ENCODE data around the gene MTUS2. TPM values are rescaled to one million over a fixed set of nuclear protein-coding genes. Genes with fewer than 3 reads are reported as not detected.

Gene MTUS2
- total and polyA plus RNA-seq, 9 of the 15 experiments (the other 6 are each of a cell fraction or from before 2014, with no cell fraction given): 0.01 to 0.28 (median 0.06) TPM; not detected in 1

- peaks cover 10 to 38% of the 10 kb centered on the region in 2 experiments for H3K4me1 ChIP-seq (replicated peaks in 1 of 2; ENCODE audit: control insufficient read depth in 2 of 2, insufficient read depth in 2 of 2, low read length in 2 of 2)
- no peaks in the 10 kb centered on the region; the same call in 2 of the 3 replicates for H3K36me3 ChIP-seq (ENCODE audit: control insufficient read depth, insufficient read depth, low read length)
- CTCF ChIA-PET (ENCODE audit: low intra/inter-chr PET ratio): no interaction called here
- intact Hi-C loops (cut with micrococcal nuclease) (no loop called here), in situ Hi-C loops (cut with MboI) (no loop called here)
- H3K9ac ChIP-seq (ENCODE audit: insufficient read depth in 1 of 2, low read depth in 2 of 2, low read length in 2 of 2): no peak overlapping the region
- FAIRE-seq: no peak
- H3K4me3 ChIP-seq: no peak overlapping the region
- BruUV-seq (replicated peaks): no TSS peak
- ATAC-seq: no peak
- no peaks in the 10 kb centered on the region for H4K20me1 ChIP-seq (replicated peaks; ENCODE audit: control insufficient read depth, insufficient read depth, low read length)
- POLR2A ChIA-PET: no interaction called here
- no peak overlapping the region; the same call in 1 of the 2 replicates for H3K4me2 ChIP-seq (ENCODE audit: insufficient read depth, low read length)
- no peak for DNase-seq (ENCODE audit: extremely low read depth in 1 of 4, low spot score in 3 of 4)
- 13% methylated on average over 4 of the region's 4 CpGs for WGBS (ENCODE audit: insufficient coverage, low coverage, missing lambda C conversion rate)
- H3K27ac ChIP-seq (ENCODE audit: extremely low read depth, low read depth, low read length): no peak overlapping the region
- TF ChIP-seq ARID1B (IDR thresholded peaks at IDR 0.05) (0 out of 2 replicates have a peak, but pooled peaks have one; percentile 8), DLX4 (CRISPR knock-in tag; IDR thresholded peaks at IDR 0.05) (no peak), MEIS2 (IDR thresholded peaks at IDR 0.05; ENCODE audit: partially characterized antibody) (peak; percentile 21)
- H3K9me3 ChIP-seq (replicated peaks; ENCODE audit: control insufficient read depth, insufficient read depth, low read depth, low read length): 0 out of 2 replicates have a peak, but pooled peaks cover 2% of the 10 kb centered on the region
- H3K9me1 ChIP-seq (ENCODE audit: control insufficient read depth, insufficient read depth, low read length): no peaks in the 10 kb centered on the region
- no peaks in the 10 kb centered on the region for H3K27me3 ChIP-seq (ENCODE audit: control insufficient read depth in 2 of 2, insufficient read depth in 2 of 2, low read length in 2 of 2)
- H3K79me2 ChIP-seq (ENCODE audit: control insufficient read depth, insufficient read depth, low read length): no peaks in the 10 kb centered on the region
- peak overlapping the region; percentile 56 for H2AFZ ChIP-seq (ENCODE audit: low read depth, low read length)
Measured at GRCh38 chr13:29452773-29453616, 632.9 kb downstream of the MTUS2 start.

DNA sequence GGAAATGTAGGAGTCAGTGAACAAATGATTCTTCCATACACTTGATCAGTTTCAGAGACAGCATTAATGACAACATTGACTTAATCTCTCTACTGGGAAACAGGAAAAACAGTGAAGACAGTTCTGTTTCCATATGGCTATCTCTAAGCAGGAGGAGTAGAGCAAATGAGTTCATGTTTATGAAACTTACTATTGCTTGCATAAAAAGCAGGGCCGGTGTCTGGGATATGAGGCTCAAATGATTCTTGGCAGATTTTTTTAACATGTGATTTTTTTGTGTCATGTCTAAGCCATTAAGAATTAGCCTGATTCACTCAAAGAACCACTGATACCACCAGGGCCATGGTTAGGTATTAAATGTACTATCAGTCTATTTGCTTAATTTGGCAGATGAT lies 633.5 kb downstream of the MTUS2 start:
- ATAC-seq: no peak
- H3K27me3 ChIP-seq (ENCODE audit: control insufficient read depth in 2 of 2, insufficient read depth in 2 of 2, low read length in 2 of 2): no peaks in the 10 kb centered on the region
- H3K9ac ChIP-seq (ENCODE audit: insufficient read depth in 1 of 2, low read depth in 2 of 2, low read length in 2 of 2): no peak overlapping the region
- no peak for DNase-seq (ENCODE audit: extremely low read depth in 1 of 4, low spot score in 3 of 4)
- peak overlapping the region; percentile 56 for H2AFZ ChIP-seq (ENCODE audit: low read depth, low read length)
- no peak overlapping the region for H3K4me2 ChIP-seq (ENCODE audit: insufficient read depth, low read length)
- H3K27ac ChIP-seq (ENCODE audit: extremely low read depth, low read depth, low read length): 0 out of 3 replicates have a peak overlapping the region, but pooled peaks have one; percentile 28
- H3K9me3 ChIP-seq (replicated peaks; ENCODE audit: control insufficient read depth, insufficient read depth, low read depth, low read length): peaks cover 3% of the 10 kb centered on the region; the same call in 1 of the 2 replicates
- no peak overlapping the region for H3K4me3 ChIP-seq
- CTCF ChIA-PET (ENCODE audit: low intra/inter-chr PET ratio): no interaction called here
- BruUV-seq (replicated peaks): no TSS peak
- 0% methylated on average over 1 of the region's 1 CpG for WGBS (ENCODE audit: insufficient coverage, low coverage, missing lambda C conversion rate)
- no peak for FAIRE-seq
- peaks cover 10 to 42% of the 10 kb centered on the region in 2 experiments for H3K4me1 ChIP-seq (replicated peaks in 1 of 2; ENCODE audit: control insufficient read depth in 2 of 2, insufficient read depth in 2 of 2, low read length in 2 of 2)
- H3K79me2 ChIP-seq (ENCODE audit: control insufficient read depth, insufficient read depth, low read length): no peaks in the 10 kb centered on the region
- no peaks in the 10 kb centered on the region; the same call in 2 of the 3 replicates for H3K36me3 ChIP-seq (ENCODE audit: control insufficient read depth, insufficient read depth, low read length)
- in situ Hi-C loops (cut with MboI) (no loop called here), intact Hi-C loops (cut with micrococcal nuclease) (no loop called here)
- H3K9me1 ChIP-seq (ENCODE audit: control insufficient read depth, insufficient read depth, low read length): no peaks in the 10 kb centered on the region
- H4K20me1 ChIP-seq (replicated peaks; ENCODE audit: control insufficient read depth, insufficient read depth, low read length): no peaks in the 10 kb centered on the region
- POLR2A ChIA-PET: no interaction called here
- no peak for TF ChIP-seq ELK3 (CRISPR knock-in tag; IDR thresholded peaks at IDR 0.05)
- TF ChIP-seq RBFOX2 (IDR thresholded peaks at IDR 0.05; ENCODE audit: low read depth, low read length): no peak
- TF ChIP-seq, protein P1, sequence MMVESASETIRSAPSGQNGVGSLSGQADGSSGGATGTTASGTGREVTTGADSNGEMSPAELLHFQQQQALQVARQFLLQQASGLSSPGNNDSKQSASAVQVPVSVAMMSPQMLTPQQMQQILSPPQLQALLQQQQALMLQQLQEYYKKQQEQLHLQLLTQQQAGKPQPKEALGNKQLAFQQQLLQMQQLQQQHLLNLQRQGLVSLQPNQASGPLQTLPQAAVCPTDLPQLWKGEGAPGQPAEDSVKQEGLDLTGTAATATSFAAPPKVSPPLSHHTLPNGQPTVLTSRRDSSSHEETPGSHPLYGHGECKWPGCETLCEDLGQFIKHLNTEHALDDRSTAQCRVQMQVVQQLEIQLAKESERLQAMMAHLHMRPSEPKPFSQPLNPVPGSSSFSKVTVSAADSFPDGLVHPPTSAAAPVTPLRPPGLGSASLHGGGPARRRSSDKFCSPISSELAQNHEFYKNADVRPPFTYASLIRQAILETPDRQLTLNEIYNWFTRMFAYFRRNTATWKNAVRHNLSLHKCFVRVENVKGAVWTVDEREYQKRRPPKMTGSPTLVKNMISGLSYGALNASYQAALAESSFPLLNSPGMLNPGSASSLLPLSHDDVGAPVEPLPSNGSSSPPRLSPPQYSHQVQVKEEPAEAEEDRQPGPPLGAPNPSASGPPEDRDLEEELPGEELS (CRISPR knock-in tag; IDR thresholded peaks at IDR 0.05; ENCODE audit: borderline replicate concordance): no peak
- no peak for TF ChIP-seq TAF7 (tag; IDR thresholded peaks at IDR 0.05)
- TF ChIP-seq POLR2G (IDR thresholded peaks at IDR 0.05; ENCODE audit: low read depth, low read length): no peak
- TF ChIP-seq, protein P2, sequence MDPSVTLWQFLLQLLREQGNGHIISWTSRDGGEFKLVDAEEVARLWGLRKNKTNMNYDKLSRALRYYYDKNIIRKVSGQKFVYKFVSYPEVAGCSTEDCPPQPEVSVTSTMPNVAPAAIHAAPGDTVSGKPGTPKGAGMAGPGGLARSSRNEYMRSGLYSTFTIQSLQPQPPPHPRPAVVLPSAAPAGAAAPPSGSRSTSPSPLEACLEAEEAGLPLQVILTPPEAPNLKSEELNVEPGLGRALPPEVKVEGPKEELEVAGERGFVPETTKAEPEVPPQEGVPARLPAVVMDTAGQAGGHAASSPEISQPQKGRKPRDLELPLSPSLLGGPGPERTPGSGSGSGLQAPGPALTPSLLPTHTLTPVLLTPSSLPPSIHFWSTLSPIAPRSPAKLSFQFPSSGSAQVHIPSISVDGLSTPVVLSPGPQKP (CRISPR knock-in tag; IDR thresholded peaks at IDR 0.05): no peak

Data from K562 (cell line).